CD14-positive monocyte (primary cell): ENCODE data around the gene ANTXR2. TPM values are rescaled to one million over a fixed set of nuclear protein-coding genes. Genes with fewer than 3 reads are reported as not detected.
A peak's percentile ranks its signal among the peaks of the same experiment; 100 is the strongest.

ENCODE experiments used
- DNase-seq, 3 donors: peaks; one replicate each; pipeline ENCODE4 v3.0.0-alpha.2; 2011 to 2022
- H2AFZ ChIP-seq: 2 replicates; pipeline ENCODE4 v1.6.0; 2012; ENCODE audit warnings: mild to moderate bottlenecking, low read depth, low read length, inconsistent platforms; ENCODE audit not compliant: insufficient read depth, poor library complexity, severe bottlenecking
- H3K27ac ChIP-seq, 2 donors: 1 replicate in 1 of 2; 2 replicates in 1 of 2; pipeline ENCODE4 v1.5.1; 2012 to 2013; ENCODE audit warnings: low read length in 2 of 2, control low read depth in 1 of 2, inconsistent platforms in 1 of 2, low read depth in 1 of 2, mild to moderate bottlenecking in 1 of 2
- H3K27me3 ChIP-seq, 2 donors: one replicate each; pipeline versions ENCODE4 v1.6.0 to v1.6.1; 2011 to 2013; ENCODE audit warnings: low read length in 2 of 2; ENCODE audit not compliant: control insufficient read depth in 2 of 2, insufficient read depth in 2 of 2
- H3K36me3 ChIP-seq, 2 donors: replicated peaks in 1 of 2; 1 replicate in 1 of 2; 2 replicates in 1 of 2; pipeline versions ENCODE4 v1.5.1 to v1.6.1; 2012 to 2013; ENCODE audit warnings: low read length in 2 of 2, control low read depth in 1 of 2, inconsistent platforms in 1 of 2, mild to moderate bottlenecking in 1 of 2; ENCODE audit not compliant: insufficient read depth in 2 of 2, control insufficient read depth in 1 of 2
- H3K4me1 ChIP-seq, 2 donors: 1 replicate in 1 of 2; 2 replicates in 1 of 2; pipeline versions ENCODE4 v1.5.1 to v1.6.1; 2012 to 2013; ENCODE audit warnings: low read length in 2 of 2, control low read depth in 1 of 2, inconsistent platforms in 1 of 2, mild to moderate bottlenecking in 1 of 2, moderate library complexity in 1 of 2; ENCODE audit not compliant: insufficient read depth in 2 of 2, control insufficient read depth in 1 of 2
- H3K4me2 ChIP-seq: replicated peaks from 2 replicates; pipeline ENCODE3; 2012; ENCODE audit warnings: low read length, moderate library complexity, mild to moderate bottlenecking; ENCODE audit not compliant: poor library complexity, severe bottlenecking; ENCODE audit errors: extremely low read depth
- H3K4me3 ChIP-seq, 3 experiments: fragments of 200-600 bp in 1 of 3; sonication (generic) in 1 of 3; replicated peaks in 1 of 3; 1 replicate in 2 of 3; 2 replicates in 1 of 3; pipeline ENCODE4 v1.5.1; 2011 to 2013; ENCODE audit warnings: low read length in 3 of 3, mild to moderate bottlenecking in 3 of 3, control low read depth in 2 of 3, low read depth in 2 of 3, inconsistent platforms in 1 of 3, moderate library complexity in 1 of 3
- H3K79me2 ChIP-seq: 2 replicates; pipeline ENCODE4 v1.6.0; 2012; ENCODE audit warnings: mild to moderate bottlenecking, control low read depth, inconsistent platforms, low read length, moderate library complexity; ENCODE audit not compliant: insufficient read depth
- H3K9ac ChIP-seq: 2 replicates; pipeline ENCODE4 v1.6.0; 2017; ENCODE audit warnings: low read length, mild to moderate bottlenecking; ENCODE audit not compliant: insufficient read depth, poor library complexity, severe bottlenecking
- H3K9me3 ChIP-seq, 2 donors: replicated peaks in 1 of 2; 1 replicate in 1 of 2; 2 replicates in 1 of 2; pipeline versions ENCODE4 v1.5.1 to v1.6.1; 2012 to 2013; ENCODE audit warnings: low read length in 2 of 2, control low read depth in 1 of 2; ENCODE audit not compliant: control insufficient read depth in 1 of 2, insufficient read depth in 1 of 2
- H4K20me1 ChIP-seq: 2 replicates; pipeline ENCODE4 v1.6.0; 2012; ENCODE audit warnings: mild to moderate bottlenecking, low read length, control low read depth, moderate library complexity; ENCODE audit not compliant: insufficient read depth
- H3K27ac Mint-ChIP-seq, 7 donors: one replicate each; pipeline ENCODE4 v1.8.0; 2020; ENCODE audit warnings: mild to moderate bottlenecking in 7 of 7, mixed read lengths in 7 of 7, moderate library complexity in 6 of 7, inconsistent platforms in 2 of 7
- H3K27me3 Mint-ChIP-seq, 3 donors: one replicate each; pipeline ENCODE4 v1.8.0; 2021 to 2022; ENCODE audit warnings: low read depth in 3 of 3, mild to moderate bottlenecking in 3 of 3, mixed read lengths in 3 of 3, moderate library complexity in 3 of 3, inconsistent platforms in 1 of 3
- H3K36me3 Mint-ChIP-seq, 2 donors: one replicate each; pipeline ENCODE4 v1.8.0; 2020; ENCODE audit warnings: mixed read lengths in 2 of 2, inconsistent platforms in 1 of 2, mild to moderate bottlenecking in 1 of 2
- H3K4me1 Mint-ChIP-seq: one replicate; pipeline ENCODE4 v1.8.0; 2020; ENCODE audit warnings: mild to moderate bottlenecking, mixed read lengths
- H3K4me3 Mint-ChIP-seq, 2 donors: one replicate each; pipeline ENCODE4 v1.8.0; 2020; ENCODE audit warnings: mild to moderate bottlenecking in 2 of 2, mixed read lengths in 2 of 2, moderate library complexity in 1 of 2
- H3K9me3 Mint-ChIP-seq, 7 donors: one replicate each; pipeline ENCODE4 v1.8.0; 2020 to 2022; ENCODE audit warnings: mixed read lengths in 7 of 7, mild to moderate bottlenecking in 6 of 7, moderate library complexity in 6 of 7, inconsistent platforms in 2 of 7
- CTCF ChIP-seq: fragments of 200-600 bp; IDR thresholded peaks from one replicate; pipeline ENCODE4 v1.8.0; 2022; ENCODE audit warnings: antibody characterized with exemption, mild to moderate bottlenecking
- WGBS: methylation state at CpG from one replicate; pipeline ENCODE4 v1.1.5; 2013; ENCODE audit warnings: missing lambda C conversion rate; ENCODE audit not compliant: insufficient coverage; 5-methylcytosine and 5-hydroxymethylcytosine counted together
- intact Hi-C, 2 donors: fragments of 100-400 bp; cut with micrococcal nuclease; formaldehyde crosslinking; loops; one replicate each; pipeline versions ENCODE4 v1.15.0 to v1.15.1; 2023
- polyA plus RNA-seq, 3 donors: library from polyadenylated mRNA; depleted of rRNA in 1 of 3; unstranded in 2 of 3; stranded (reverse) in 1 of 3; fragments of 300-500 nt in 2 of 3; fragments of >200 nt in 1 of 3; fragmentation: Illumina TruSeq in 2 of 3; gene quantifications; 1 replicate in 2 of 3; 2 replicates in 1 of 3; pipeline ENCODE4 v1.2.3, GENCODE V29; 2012 to 2021

Gene ANTXR2
- polyA plus RNA-seq, 3 donors, result 15.4 to 69.6 (median 59.2) TPM

DNA sequence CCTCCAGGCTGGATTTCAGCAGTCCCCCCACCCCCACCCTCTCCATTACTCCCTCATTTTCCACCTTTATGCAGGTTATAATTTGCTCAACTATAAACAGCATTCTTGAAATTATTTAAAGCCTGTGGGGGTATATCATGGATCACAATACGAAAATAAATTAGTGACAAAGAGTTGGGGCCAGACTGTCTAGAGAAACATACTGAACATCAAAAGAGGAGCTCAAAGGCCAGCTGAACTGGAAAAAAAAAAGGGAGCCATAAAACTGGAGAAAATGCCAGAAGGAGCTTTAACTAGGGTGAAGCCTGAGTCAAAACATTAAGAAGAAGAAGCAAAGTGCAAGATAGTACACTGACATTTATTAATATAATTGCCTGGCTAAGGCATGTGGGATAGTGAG lies 137.8 kb downstream of the ANTXR2 start:
- H3K36me3 ChIP-seq, result peaks cover 5 to 23% of the 10 kb centered on the region in 2 donors

GRCh38 chr4:79934660-79935059 lies 138.4 kb downstream of the ANTXR2 start:
- intact Hi-C loops, result no loop called here
- DNase-seq, result no peak
- Histone ChIP-seq H3K79me2 (no peaks in the 10 kb centered on the region), H4K20me1 (peaks cover 40% of the 10 kb centered on the region), H3K4me3 (no peak overlapping the region), H3K9me3 (no peaks in the 10 kb centered on the region), H3K36me3 (peaks cover 5 to 23% of the 10 kb centered on the region in 2 donors), H3K9ac (no peak overlapping the region), H3K27ac (no peak overlapping the region), H2AFZ (no peak overlapping the region), H3K4me2 (no peak overlapping the region), H3K4me1 (no peaks in the 10 kb centered on the region), H3K27me3 (no peaks in the 10 kb centered on the region)
- H3K4me1 Mint-ChIP-seq, result no peaks in the 10 kb centered on the region
- peaks cover 10 to 25% of the 10 kb centered on the region in 2 donors for H3K36me3 Mint-ChIP-seq
- no peak for TF ChIP-seq CTCF
- peaks cover 0 to 2% (median 0%) of the 10 kb centered on the region in 7 donors for H3K9me3 Mint-ChIP-seq
- no peaks in the 10 kb centered on the region for H3K27me3 Mint-ChIP-seq
- H3K27ac Mint-ChIP-seq, result no peak overlapping the region
- WGBS, result no CpG with 5 or more reads among the region's 2 CpGs
- H3K4me3 Mint-ChIP-seq, result no peak overlapping the region

More for the DNA sequence above, 137.8 kb downstream of the ANTXR2 start:
- Mint-ChIP-seq H3K4me3 (no peak overlapping the region), H3K36me3 (peaks cover 10 to 25% of the 10 kb centered on the region in 2 donors), H3K27ac (peak overlapping the region in 1 of 7 donors; percentile 22), H3K27me3 (no peaks in the 10 kb centered on the region), H3K9me3 (peaks cover 0 to 2% (median 0%) of the 10 kb centered on the region in 7 donors), H3K4me1 (no peaks in the 10 kb centered on the region)
- 100% methylated on average over 1 of the region's 1 CpG for WGBS
- no peak for TF ChIP-seq CTCF
- no peaks in the 10 kb centered on the region for H3K27me3 ChIP-seq
- no peaks in the 10 kb centered on the region for H3K9me3 ChIP-seq
- H3K4me1 ChIP-seq, result no peaks in the 10 kb centered on the region
- H2AFZ ChIP-seq, result no peak overlapping the region
- no peak overlapping the region for H3K27ac ChIP-seq
- no peak overlapping the region for H3K4me2 ChIP-seq
- no peak for DNase-seq
- H3K79me2 ChIP-seq, result no peaks in the 10 kb centered on the region
- H4K20me1 ChIP-seq, result peaks cover 38% of the 10 kb centered on the region
- no peak overlapping the region for H3K9ac ChIP-seq
- H3K4me3 ChIP-seq, result no peak overlapping the region
- intact Hi-C loops, result no loop called here
